Uterus (tissue), 4 donors: Measurements from ENCODE around the gene EPHA6. TPM values are rescaled to one million over a fixed set of nuclear protein-coding genes. Genes with fewer than 3 reads are reported as not detected.

Source experiments
- DNase-seq, 2 donors: peaks; one replicate each; pipeline ENCODE4 v3.0.0-alpha.2; 2019 to 2020
- H3K27ac ChIP-seq, 2 donors: fragments of 200-600 bp; sonication (generic); 1 replicate in 1 of 2; 2 replicates in 1 of 2; pipeline ENCODE4 v1.5.1; 2016 to 2018
- H3K27me3 ChIP-seq, 2 donors: fragments of 200-600 bp; sonication (generic); one replicate each; pipeline ENCODE4 v1.5.1; 2018 to 2019; ENCODE audit warnings: control low read depth in 1 of 2
- H3K36me3 ChIP-seq, 2 donors: fragments of 200-600 bp; sonication (generic); one replicate each; pipeline ENCODE4 v1.5.1; 2019; ENCODE audit warnings: control low read depth in 1 of 2
- H3K4me1 ChIP-seq, 2 donors: fragments of 200-600 bp; sonication (generic); one replicate each; pipeline ENCODE4 v1.5.1; 2018 to 2019; ENCODE audit warnings: control low read depth in 1 of 2
- H3K4me3 ChIP-seq, 2 donors: fragments of 200-600 bp; sonication (generic); 1 replicate in 1 of 2; 2 replicates in 1 of 2; pipeline ENCODE4 v1.5.1; 2018 to 2019; ENCODE audit warnings: mild to moderate bottlenecking in 1 of 2
- H3K9me3 ChIP-seq, 2 donors: fragments of 200-600 bp; sonication (generic); one replicate each; pipeline ENCODE4 v1.5.1; 2019; ENCODE audit warnings: control low read depth in 1 of 2
- POLR2A ChIP-seq, 2 donors: fragments of 450-650 bp; IDR thresholded peaks; one replicate each; pipeline ENCODE4 v1.6.1; 2016; ENCODE audit warnings: antibody characterized with exemption in 2 of 2, mild to moderate bottlenecking in 1 of 2, moderate library complexity in 1 of 2
- intact Hi-C: fragments of 100-400 bp; cut with DNase I; formaldehyde crosslinking; loops from one replicate; pipeline ENCODE4 v1.15.1; 2023; ENCODE audit warnings: low total_unique reads
- total RNA-seq, 4 donors: library from RNA; depleted of rRNA in 3 of 4; stranded (reverse); fragments of >200 nt in 3 of 4; gene quantifications; one replicate each; pipeline versions ENCODE4 v1.1.0 to v1.2.4, GENCODE V29; 2014 to 2023
- TF ChIP-seq, protein P1 (sequence below), 4 experiments: fragments of 200-600 bp in 2 of 4; fragments of 450-650 bp in 2 of 4; sonication (generic) in 2 of 4; IDR thresholded peaks; one replicate each; pipeline ENCODE4 v1.5.1; 2016 to 2019; ENCODE audit warnings: antibody characterized with exemption in 4 of 4, mild to moderate bottlenecking in 2 of 4, moderate library complexity in 1 of 4
- donor health status: DM: yes; HTN: yes; CAD: no.

Gene EPHA6
- total RNA-seq, 4 donors from 2014 or later: 0.29 to 7.3 (median 2.5) TPM

DNA sequence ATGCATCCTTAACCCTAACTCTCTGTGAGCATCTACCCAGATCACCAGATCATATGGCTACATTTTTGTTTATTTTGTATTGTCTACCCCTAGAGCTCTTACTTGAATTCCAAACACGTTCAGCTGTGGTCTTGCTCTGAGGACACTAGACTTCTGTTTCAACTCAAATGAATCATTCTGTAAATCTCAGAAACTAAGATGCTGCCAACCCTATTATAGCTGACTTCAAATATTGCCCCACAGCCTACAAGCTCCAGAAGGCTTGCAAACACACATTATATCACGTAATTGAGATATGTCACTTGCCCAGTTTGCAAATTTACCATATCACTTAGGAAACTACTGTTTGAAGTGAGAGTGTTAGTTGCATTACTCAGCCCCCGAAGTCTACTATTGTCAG is 524.0 kb downstream of the EPHA6 start:
- DNase-seq: no peak
- Histone ChIP-seq H3K27ac (no peak overlapping the region), H3K36me3 (no peaks in the 10 kb centered on the region), H3K27me3 (no peaks in the 10 kb centered on the region), H3K4me3 (no peak overlapping the region), H3K9me3 (no peaks in the 10 kb centered on the region), H3K4me1 (no peaks in the 10 kb centered on the region)
- intact Hi-C loops: no loop called here
- TF ChIP-seq POLR2A (IDR thresholded peaks at IDR 0.05): no peak
- TF ChIP-seq, protein P1, sequence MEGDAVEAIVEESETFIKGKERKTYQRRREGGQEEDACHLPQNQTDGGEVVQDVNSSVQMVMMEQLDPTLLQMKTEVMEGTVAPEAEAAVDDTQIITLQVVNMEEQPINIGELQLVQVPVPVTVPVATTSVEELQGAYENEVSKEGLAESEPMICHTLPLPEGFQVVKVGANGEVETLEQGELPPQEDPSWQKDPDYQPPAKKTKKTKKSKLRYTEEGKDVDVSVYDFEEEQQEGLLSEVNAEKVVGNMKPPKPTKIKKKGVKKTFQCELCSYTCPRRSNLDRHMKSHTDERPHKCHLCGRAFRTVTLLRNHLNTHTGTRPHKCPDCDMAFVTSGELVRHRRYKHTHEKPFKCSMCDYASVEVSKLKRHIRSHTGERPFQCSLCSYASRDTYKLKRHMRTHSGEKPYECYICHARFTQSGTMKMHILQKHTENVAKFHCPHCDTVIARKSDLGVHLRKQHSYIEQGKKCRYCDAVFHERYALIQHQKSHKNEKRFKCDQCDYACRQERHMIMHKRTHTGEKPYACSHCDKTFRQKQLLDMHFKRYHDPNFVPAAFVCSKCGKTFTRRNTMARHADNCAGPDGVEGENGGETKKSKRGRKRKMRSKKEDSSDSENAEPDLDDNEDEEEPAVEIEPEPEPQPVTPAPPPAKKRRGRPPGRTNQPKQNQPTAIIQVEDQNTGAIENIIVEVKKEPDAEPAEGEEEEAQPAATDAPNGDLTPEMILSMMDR (IDR thresholded peaks at IDR 0.05): no peak

DNA sequence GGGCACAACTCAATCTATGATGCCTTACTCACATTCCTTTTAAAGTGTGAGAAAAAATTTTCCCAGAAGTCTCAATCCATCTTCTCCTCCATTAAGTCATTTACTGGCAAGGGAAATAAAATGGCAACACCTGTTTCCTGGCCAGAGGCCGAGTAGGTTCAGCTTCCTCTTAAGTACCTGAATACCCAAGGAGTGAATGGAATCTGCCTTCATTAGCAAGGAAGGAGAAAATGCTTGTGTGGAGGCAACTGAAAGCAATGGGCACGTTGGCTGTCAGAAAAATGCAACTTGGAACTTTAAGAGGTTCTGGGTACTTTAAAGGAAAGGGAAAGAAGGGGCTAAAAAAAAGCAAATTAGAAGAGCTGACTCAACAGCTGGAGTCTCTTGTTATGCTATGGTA is 526.5 kb downstream of the EPHA6 start:
- Histone ChIP-seq H3K27me3 (no peaks in the 10 kb centered on the region), H3K4me1 (no peaks in the 10 kb centered on the region), H3K36me3 (no peaks in the 10 kb centered on the region), H3K27ac (no peak overlapping the region), H3K9me3 (no peaks in the 10 kb centered on the region), H3K4me3 (no peak overlapping the region)
- intact Hi-C loops: no loop called here
- DNase-seq: no peak
- no peak for TF ChIP-seq POLR2A (IDR thresholded peaks at IDR 0.05)
- TF ChIP-seq, protein P1 (IDR thresholded peaks at IDR 0.05): no peak

DNA sequence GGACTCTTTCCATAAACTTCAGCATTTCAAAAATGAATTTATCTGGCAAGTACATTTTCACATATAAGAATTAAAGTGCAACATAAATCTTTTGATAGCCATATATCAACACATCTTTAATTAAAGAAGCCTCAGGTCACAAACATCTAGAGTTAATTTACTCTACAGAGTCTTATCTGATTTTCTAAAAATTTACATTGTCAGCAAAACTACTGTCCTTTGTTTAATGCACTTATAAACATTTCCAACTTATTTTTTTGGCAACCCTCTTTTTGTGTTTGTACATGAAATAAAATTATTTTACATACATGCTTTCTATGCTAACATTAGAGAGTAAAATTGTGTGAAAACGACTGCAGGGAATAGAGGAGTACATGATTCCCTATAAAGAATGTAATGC is 533.4 kb downstream of the EPHA6 start:
- Histone ChIP-seq H3K4me1 (no peaks in the 10 kb centered on the region), H3K27ac (no peak overlapping the region), H3K9me3 (no peaks in the 10 kb centered on the region), H3K36me3 (no peaks in the 10 kb centered on the region), H3K4me3 (no peak overlapping the region), H3K27me3 (no peaks in the 10 kb centered on the region)
- intact Hi-C loops: no loop called here
- no peak for TF ChIP-seq POLR2A (IDR thresholded peaks at IDR 0.05)
- TF ChIP-seq, protein P1 (IDR thresholded peaks at IDR 0.05): no peak
- DNase-seq: no peak

DNA sequence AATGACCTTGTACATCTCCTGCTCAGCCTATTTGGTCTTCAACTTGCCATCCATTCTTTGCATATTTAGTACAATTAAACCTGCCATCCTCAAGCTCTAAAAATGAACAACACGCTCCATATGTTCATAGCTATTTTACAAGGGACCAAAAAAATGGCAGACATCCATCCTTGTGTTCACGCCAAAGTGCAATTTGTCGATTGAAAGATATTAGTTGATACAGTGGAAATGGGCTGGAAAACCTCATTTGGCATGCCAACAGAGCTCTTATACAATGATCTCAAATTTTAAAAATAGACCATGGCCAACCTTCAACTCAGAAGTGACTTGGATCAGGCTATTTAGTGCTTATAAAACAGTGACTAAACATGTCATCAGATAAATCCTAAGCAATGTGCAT is 536.6 kb downstream of the EPHA6 start:
- Histone ChIP-seq H3K9me3 (no peaks in the 10 kb centered on the region), H3K36me3 (no peaks in the 10 kb centered on the region), H3K27ac (no peak overlapping the region), H3K4me3 (no peak overlapping the region), H3K4me1 (no peaks in the 10 kb centered on the region), H3K27me3 (no peaks in the 10 kb centered on the region)
- no peak for DNase-seq
- TF ChIP-seq, protein P1 (IDR thresholded peaks at IDR 0.05): no peak
- TF ChIP-seq POLR2A (IDR thresholded peaks at IDR 0.05): no peak
- intact Hi-C loops: no loop called here

DNA sequence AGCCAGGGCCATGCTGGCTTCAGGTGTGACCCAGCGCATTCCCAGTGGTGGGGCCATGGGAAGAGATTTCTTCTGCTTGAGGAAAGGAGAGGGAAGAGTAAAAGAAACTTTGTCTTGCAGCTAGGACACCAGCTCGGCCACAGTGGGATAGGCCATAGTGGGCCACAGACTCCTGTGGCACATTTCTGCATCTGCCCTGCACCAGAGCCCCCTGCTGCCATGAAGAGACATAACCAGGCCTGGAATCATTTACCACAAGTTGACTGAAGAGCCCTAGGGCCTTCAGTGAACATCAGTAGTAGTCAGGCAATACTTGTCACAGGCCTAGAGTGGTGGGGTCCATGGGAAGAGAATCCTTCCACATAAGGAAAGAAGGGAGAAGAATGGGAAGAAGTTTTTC is 538.8 kb downstream of the EPHA6 start:
- H3K27me3 ChIP-seq: no peaks in the 10 kb centered on the region
- no peaks in the 10 kb centered on the region for H3K9me3 ChIP-seq
- TF ChIP-seq, protein P1 (IDR thresholded peaks at IDR 0.05): no peak
- TF ChIP-seq POLR2A (IDR thresholded peaks at IDR 0.05): no peak
- DNase-seq: no peak
- no peak overlapping the region for H3K4me3 ChIP-seq
- no peaks in the 10 kb centered on the region for H3K36me3 ChIP-seq
- H3K27ac ChIP-seq: no peak overlapping the region
- intact Hi-C loops: no loop called here
- H3K4me1 ChIP-seq: no peaks in the 10 kb centered on the region
